Ammon's horn (tissue), 1 donor: Measurements from ENCODE around the gene FMR1NB.

Experiments
- DNase-seq: peaks from one replicate; pipeline ENCODE4 v3.0.0-alpha.2; 2016; ENCODE audit warnings: low spot score

The FMR1NB gene

GRCh38 chrX:148070504-148070877, 89.4 kb downstream of the FMR1NB start:
- no peak for DNase-seq
